Measurements from ENCODE around the gene PITX2. TPM values are rescaled to one million over a fixed set of nuclear protein-coding genes. Genes with fewer than 3 reads are reported as not detected.

Gene PITX2
- total and polyA plus RNA-seq, 10 of the 15 experiments (the other 5 are each of a cell fraction or from before 2014, with no cell fraction given) = not detected

DNA sequence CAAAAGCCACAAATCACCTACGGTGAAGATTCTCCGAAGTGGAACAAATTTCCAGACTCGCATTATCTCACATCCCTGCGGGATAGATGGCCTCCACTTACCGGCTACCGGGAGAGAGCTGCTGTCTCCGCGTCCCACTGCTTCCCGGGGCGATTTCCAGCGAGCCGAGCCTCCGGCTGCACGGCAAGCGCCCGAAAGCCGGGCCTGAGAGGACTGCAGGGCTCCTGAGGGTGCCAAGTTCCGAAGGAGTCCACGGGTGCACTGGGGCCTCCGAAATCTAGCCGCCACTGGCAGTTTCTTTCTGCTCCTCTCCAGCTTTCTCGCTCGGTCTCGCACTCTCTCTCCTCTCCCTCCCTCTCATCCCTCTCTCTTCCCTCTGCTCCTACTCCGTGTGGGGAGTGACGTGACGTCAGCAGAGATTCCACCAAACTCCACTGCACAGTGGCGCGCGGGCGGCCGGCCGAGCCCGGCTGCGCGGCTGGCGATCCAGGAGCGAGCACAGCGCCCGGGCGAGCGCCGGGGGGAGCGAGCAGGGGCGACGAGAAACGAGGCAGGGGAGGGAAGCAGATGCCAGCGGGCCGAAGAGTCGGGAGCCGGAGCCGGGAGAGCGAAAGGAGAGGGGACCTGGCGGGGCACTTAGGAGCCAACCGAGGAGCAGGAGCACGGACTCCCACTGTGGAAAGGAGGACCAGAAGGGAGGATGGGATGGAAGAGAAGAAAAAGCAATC is 14.0 kb upstream of the PITX2 start:
- ATAC-seq = no peak
- H3K4me1 ChIP-seq (ENCODE audit: control insufficient read depth, insufficient read depth, low read length) = no peaks in the 10 kb centered on the region
- in situ Hi-C loops (cut with MboI) = loop anchor here (10.0 to 25.0 kb wide), 4 partner anchors 328 to 1400 kb away; no protein-coding TSS in a partner anchor

More for the DNA sequence above, 14.0 kb upstream of the PITX2 start:
- ChIA-PET SMC1A (ENCODE audit: uncharacterized antibody, unreplicated experiment) (interaction anchor here (0.8 kb wide), 1 partner anchor 334 kb away, joined by 3 read pairs; no protein-coding TSS in a partner anchor), POLR2A (no interaction called here), RAD21 (ENCODE audit: unreplicated experiment) (no interaction called here), CTCF (no interaction called here)
- no peak for TF ChIP-seq NR2F1 (conservative IDR thresholded peaks at IDR 0.05)
- no peak for TF ChIP-seq NFYA (IDR thresholded peaks at IDR 0.05; ENCODE audit: borderline replicate concordance, low read depth, low read length)
- TF ChIP-seq HDGF (IDR thresholded peaks at IDR 0.05) = no peak
- TF ChIP-seq PAX5 (IDR thresholded peaks at IDR 0.05; ENCODE audit: borderline replicate concordance, low read depth, low read length) = no peak
- no peak for TF ChIP-seq E4F1 (IDR thresholded peaks at IDR 0.05; ENCODE audit: borderline replicate concordance, partially characterized antibody)
- no peak for TF ChIP-seq TCF3 (IDR thresholded peaks at IDR 0.05; ENCODE audit: borderline replicate concordance, insufficient read depth, low read depth, low read length)
- no peak for TF ChIP-seq CEBPB (IDR thresholded peaks at IDR 0.05; ENCODE audit: borderline replicate concordance in 1 of 2, low read depth in 2 of 2, low read length in 2 of 2)
- TF ChIP-seq HDAC2 (IDR thresholded peaks at IDR 0.05) = no peak
- TF ChIP-seq SP1 (IDR thresholded peaks at IDR 0.05; ENCODE audit: low read depth, low read length) = no peak
- no peak for TF ChIP-seq BRCA1 (IDR thresholded peaks at IDR 0.05; ENCODE audit: low read depth, low read length)
- TF ChIP-seq BCL3 (IDR thresholded peaks at IDR 0.05; ENCODE audit: borderline replicate concordance, insufficient read depth, low read depth, low read length, poor library complexity, severe bottlenecking) = no peak
- TF ChIP-seq ZNF24 (IDR thresholded peaks at IDR 0.05) = no peak
- TF ChIP-seq TBL1XR1 (IDR thresholded peaks at IDR 0.05; ENCODE audit: low read depth, low read length) = no peak
- no peak for TF ChIP-seq NR2C1 (IDR thresholded peaks at IDR 0.05)
- TF ChIP-seq SMARCA5 (IDR thresholded peaks at IDR 0.05) = no peak
- no peak for TF ChIP-seq EED (IDR thresholded peaks at IDR 0.05; ENCODE audit: low read depth)
- TF ChIP-seq FOS (IDR thresholded peaks at IDR 0.05; ENCODE audit: borderline replicate concordance, extremely low read depth, insufficient read length) = no peak
- WGBS (ENCODE audit: insufficient coverage, insufficient replicate concordance, low lambda C conversion rate, missing lambda C conversion rate) = 32% methylated on average over 47 of the region's 56 CpGs
- FAIRE-seq (no peak), DNase-seq (ENCODE audit: low read depth, low spot score) (no peak)
- H3K9me3 ChIP-seq (replicated peaks; ENCODE audit: control insufficient read depth, insufficient read depth, low read length) = no peaks in the 10 kb centered on the region
- H3K4me3 ChIP-seq = no peak overlapping the region
- H4K20me1 ChIP-seq (ENCODE audit: control insufficient read depth, insufficient read depth) = no peaks in the 10 kb centered on the region
- H3K36me3 ChIP-seq (ENCODE audit: control insufficient read depth in 2 of 2, insufficient read depth in 2 of 2, low read length in 1 of 2) = no peaks in the 10 kb centered on the region
- no peak overlapping the region for H2AFZ ChIP-seq (ENCODE audit: control insufficient read depth, low read depth, low read length)
- BruUV-seq (replicated peaks) = no TSS peak
- no peak overlapping the region for H3K4me2 ChIP-seq (ENCODE audit: control insufficient read depth, insufficient read depth)
- no peaks in the 10 kb centered on the region for H3K79me2 ChIP-seq (ENCODE audit: control insufficient read depth, insufficient read depth, low read length)
- intact Hi-C loops (cut with micrococcal nuclease; ENCODE audit: unreplicated experiment) = no loop called here
- H3K9ac ChIP-seq (ENCODE audit: control insufficient read depth, insufficient read depth, low read length) = no peak overlapping the region
- H3K27me3 ChIP-seq (replicated peaks in 1 of 2; ENCODE audit: control insufficient read depth in 2 of 2, insufficient read depth in 2 of 2, low read length in 1 of 2) = peaks cover 15 to 40% of the 10 kb centered on the region in 2 experiments
- H3K27ac ChIP-seq (ENCODE audit: control insufficient read depth, insufficient read depth) = no peak overlapping the region
